ENCODE measurements around the gene UGT1A8.

UGT1A8 gene

GRCh38 chr2:233818639-233819621 lies 201.5 kb downstream of the UGT1A8 start:
- no peak for DNase-seq (ENCODE audit: low read depth in 2 of 2)

GRCh38 chr2:233819884-233820773 lies 202.7 kb downstream of the UGT1A8 start:
- no peak for DNase-seq (ENCODE audit: low read depth in 2 of 2)

GRCh38 chr2:233820774-233821105 lies 203.3 kb downstream of the UGT1A8 start:
- no peak for DNase-seq (ENCODE audit: low read depth in 2 of 2)

GRCh38 chr2:233821196-233821595 lies 203.8 kb downstream of the UGT1A8 start:
- no peak for DNase-seq (ENCODE audit: low read depth in 2 of 2)

GRCh38 chr2:233821709-233822100 lies 204.3 kb downstream of the UGT1A8 start:
- no peak for DNase-seq (ENCODE audit: low read depth in 2 of 2)

- DNase-seq (ENCODE audit: low read depth in 2 of 2), result no peak
These were observed 204.8 kb downstream of the UGT1A8 start for GRCh38 chr2:233822101-233822771.

Data from stimulated activated CD8-positive, alpha-beta memory T cell treated with anti-CD3 and anti-CD28 coated beads, Interleukin-7, amount 100 ng/mL, for 1 hour (primary cell).